Measurements from ENCODE around the gene DMAC2.

The DMAC2 gene

GRCh38 chr19:41402010-41402409 lies 37.7 kb downstream of the DMAC2 start:
- Histone ChIP-seq H3K4me1 (ENCODE audit: insufficient read depth, low read length, severe bottlenecking) (peaks cover 13% of the 10 kb centered on the region), H3K79me2 (ENCODE audit: insufficient read depth, low read length) (peaks cover 15% of the 10 kb centered on the region), H3K9ac (ENCODE audit: low read length) (no peak overlapping the region), H2AFZ (ENCODE audit: low read length) (no peak overlapping the region), H3K9me3 (ENCODE audit: low read length) (no peaks in the 10 kb centered on the region), H3K27ac (ENCODE audit: low read depth, low read length, poor library complexity, severe bottlenecking) (no peak overlapping the region), H4K20me1 (ENCODE audit: insufficient read depth, low read length) (no peaks in the 10 kb centered on the region), H3K36me3 (ENCODE audit: insufficient read depth, low read length) (no peaks in the 10 kb centered on the region), H3K9me2 (ENCODE audit: low read depth, low read length) (no peaks in the 10 kb centered on the region), H3F3A (ENCODE audit: insufficient read depth, low read length) (no peaks in the 10 kb centered on the region), H3K4me3 (ENCODE audit: low read depth, low read length, poor library complexity, severe bottlenecking) (no peak overlapping the region), H3K27me3 (ENCODE audit: insufficient read depth, low read length) (no peaks in the 10 kb centered on the region), H3K4me2 (ENCODE audit: low read length) (no peak overlapping the region)
- no peak for TF ChIP-seq CTCF (IDR thresholded peaks at IDR 0.05; ENCODE audit: low read length)
- TF ChIP-seq EZH2 (IDR thresholded peaks at IDR 0.05; ENCODE audit: borderline replicate concordance, low read length), result no peak

- Histone ChIP-seq H3K4me1 (ENCODE audit: insufficient read depth, low read length, severe bottlenecking) (peaks cover 14% of the 10 kb centered on the region), H3K27me3 (ENCODE audit: insufficient read depth, low read length) (no peaks in the 10 kb centered on the region), H3K9ac (ENCODE audit: low read length) (no peak overlapping the region), H3K9me3 (ENCODE audit: low read length) (no peaks in the 10 kb centered on the region), H3K36me3 (ENCODE audit: insufficient read depth, low read length) (no peaks in the 10 kb centered on the region), H3K4me3 (ENCODE audit: low read depth, low read length, poor library complexity, severe bottlenecking) (no peak overlapping the region), H3K4me2 (ENCODE audit: low read length) (no peak overlapping the region), H3K27ac (ENCODE audit: low read depth, low read length, poor library complexity, severe bottlenecking) (no peak overlapping the region), H2AFZ (ENCODE audit: low read length) (no peak overlapping the region), H3F3A (ENCODE audit: insufficient read depth, low read length) (no peaks in the 10 kb centered on the region), H4K20me1 (ENCODE audit: insufficient read depth, low read length) (no peaks in the 10 kb centered on the region), H3K79me2 (ENCODE audit: insufficient read depth, low read length) (peaks cover 15% of the 10 kb centered on the region), H3K9me2 (ENCODE audit: low read depth, low read length) (no peaks in the 10 kb centered on the region)
- no peak for TF ChIP-seq EZH2 (IDR thresholded peaks at IDR 0.05; ENCODE audit: borderline replicate concordance, low read length)
- TF ChIP-seq CTCF (IDR thresholded peaks at IDR 0.05; ENCODE audit: low read length), result no peak
Observed at GRCh38 chr19:41401483-41401882, 38.2 kb downstream of the DMAC2 start.

GRCh38 chr19:41399525-41399924 lies 40.2 kb downstream of the DMAC2 start:
- Histone ChIP-seq H3K9ac (ENCODE audit: low read length) (no peak overlapping the region), H3K4me2 (ENCODE audit: low read length) (no peak overlapping the region), H3K36me3 (ENCODE audit: insufficient read depth, low read length) (no peaks in the 10 kb centered on the region), H3K4me1 (ENCODE audit: insufficient read depth, low read length, severe bottlenecking) (peaks cover 31% of the 10 kb centered on the region), H3K27me3 (ENCODE audit: insufficient read depth, low read length) (no peaks in the 10 kb centered on the region), H4K20me1 (ENCODE audit: insufficient read depth, low read length) (no peaks in the 10 kb centered on the region), H3K9me2 (ENCODE audit: low read depth, low read length) (no peaks in the 10 kb centered on the region), H3K4me3 (ENCODE audit: low read depth, low read length, poor library complexity, severe bottlenecking) (no peak overlapping the region), H3K9me3 (ENCODE audit: low read length) (no peaks in the 10 kb centered on the region), H3K27ac (ENCODE audit: low read depth, low read length, poor library complexity, severe bottlenecking) (no peak overlapping the region), H3K79me2 (ENCODE audit: insufficient read depth, low read length) (peaks cover 32% of the 10 kb centered on the region), H2AFZ (ENCODE audit: low read length) (no peak overlapping the region), H3F3A (ENCODE audit: insufficient read depth, low read length) (no peaks in the 10 kb centered on the region)
- no peak for TF ChIP-seq EZH2 (IDR thresholded peaks at IDR 0.05; ENCODE audit: borderline replicate concordance, low read length)
- TF ChIP-seq CTCF (IDR thresholded peaks at IDR 0.05; ENCODE audit: low read length), result no peak

Data from OCI-LY1 (cell line).